GM10266 (cell line): ENCODE data around the gene FAM107B.

Experiments
- DNase-seq: peaks from one replicate; pipeline ENCODE4 v3.0.0; 2012; ENCODE audit errors: extremely low spot score
- CTCF ChIP-seq: IDR thresholded peaks from 2 replicates; pipeline ENCODE4 v1.5.1; 2012; ENCODE audit warnings: mild to moderate bottlenecking, low read depth; ENCODE audit not compliant: control insufficient read depth, insufficient read depth; ENCODE audit errors: missing control alignments

Gene FAM107B

GRCh38 chr10:14681802-14682201, 92.9 kb downstream of the FAM107B start:
- no peak for TF ChIP-seq CTCF
- DNase-seq, result no peak

- no peak for DNase-seq
- TF ChIP-seq CTCF, result no peak
Observed at GRCh38 chr10:14681305-14681704, 93.4 kb downstream of the FAM107B start.

- DNase-seq, result no peak
- no peak for TF ChIP-seq CTCF
Observed at GRCh38 chr10:14678637-14679036, 96.1 kb downstream of the FAM107B start.

GRCh38 chr10:14676732-14677131, 98.0 kb downstream of the FAM107B start:
- DNase-seq, result no peak
- TF ChIP-seq CTCF, result no peak

GRCh38 chr10:14674376-14675050, 100.2 kb downstream of the FAM107B start:
- DNase-seq, result no peak
- TF ChIP-seq CTCF, result no peak

GRCh38 chr10:14673189-14673861, 101.4 kb downstream of the FAM107B start:
- DNase-seq, result no peak
- no peak for TF ChIP-seq CTCF

GRCh38 chr10:14671386-14671831, 103.3 kb downstream of the FAM107B start:
- DNase-seq, result no peak

More at GRCh38 chr10:14671386-14671831, 103.3 kb downstream of the FAM107B start:
- no peak for TF ChIP-seq CTCF
